ENCODE results near the gene PCDH9.

The PCDH9 gene

DNA sequence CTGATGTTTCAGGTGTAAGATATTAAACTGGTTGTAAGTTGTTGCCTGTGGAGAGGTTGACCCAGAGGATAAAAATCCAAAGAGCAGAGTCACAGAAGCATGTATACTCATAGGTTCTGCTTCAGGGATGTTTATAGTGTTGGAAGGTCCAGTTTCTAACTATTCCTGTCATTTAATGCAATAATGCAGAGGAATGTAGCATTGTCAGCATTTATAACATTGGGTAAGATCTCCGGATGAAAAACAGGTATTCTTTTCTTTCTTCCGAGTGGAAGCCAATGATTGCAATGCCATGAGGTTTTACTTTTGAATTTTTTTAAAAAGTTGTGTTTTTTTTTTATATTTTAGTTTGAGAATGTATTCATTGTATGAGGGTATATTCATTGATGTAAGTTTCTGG lies 771.0 kb downstream of the PCDH9 start:
- no peak for DNase-seq (ENCODE audit: low read depth)

DNA sequence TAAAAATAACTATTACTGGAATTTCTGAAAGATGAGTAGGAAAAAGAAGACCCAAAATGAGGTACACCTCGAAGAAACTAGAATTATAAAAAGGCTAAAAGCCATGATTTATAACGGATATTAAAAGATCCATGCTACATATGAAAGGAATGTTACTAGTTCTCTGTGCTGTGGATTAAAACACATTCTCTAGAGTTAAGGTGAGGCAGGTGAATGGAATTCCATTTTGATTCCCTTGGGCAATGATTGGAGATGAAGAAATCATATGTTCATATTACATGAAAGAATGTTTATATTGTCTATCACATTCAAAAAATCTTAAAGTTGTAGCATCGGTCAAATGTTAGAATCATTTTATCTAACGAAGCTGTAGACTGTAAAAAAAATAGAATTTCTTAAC lies 783.7 kb downstream of the PCDH9 start:
- no peak for DNase-seq (ENCODE audit: low read depth)

DNA sequence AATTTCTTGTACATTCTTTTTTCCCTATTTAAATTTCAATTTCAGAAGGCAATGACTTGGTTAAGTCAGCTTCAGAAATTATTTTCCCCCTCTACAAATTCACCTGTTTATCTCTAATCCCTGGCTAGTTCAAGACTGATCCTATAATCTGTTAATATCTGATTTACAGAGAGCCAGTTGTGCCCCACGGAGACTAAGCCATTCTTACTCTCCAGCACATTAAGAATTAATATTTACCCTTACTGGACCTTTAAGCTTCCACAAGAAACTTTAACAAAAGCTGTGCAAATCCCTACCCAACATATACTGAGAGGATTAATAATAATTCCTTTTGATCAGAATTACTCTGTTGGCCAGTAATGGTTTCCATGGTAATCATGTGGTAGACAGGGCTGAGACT lies 786.2 kb downstream of the PCDH9 start:
- no peak for DNase-seq (ENCODE audit: low read depth)

GRCh38 chr13:66440938-66441337 lies 789.2 kb downstream of the PCDH9 start:
- no peak for DNase-seq (ENCODE audit: low read depth)

DNA sequence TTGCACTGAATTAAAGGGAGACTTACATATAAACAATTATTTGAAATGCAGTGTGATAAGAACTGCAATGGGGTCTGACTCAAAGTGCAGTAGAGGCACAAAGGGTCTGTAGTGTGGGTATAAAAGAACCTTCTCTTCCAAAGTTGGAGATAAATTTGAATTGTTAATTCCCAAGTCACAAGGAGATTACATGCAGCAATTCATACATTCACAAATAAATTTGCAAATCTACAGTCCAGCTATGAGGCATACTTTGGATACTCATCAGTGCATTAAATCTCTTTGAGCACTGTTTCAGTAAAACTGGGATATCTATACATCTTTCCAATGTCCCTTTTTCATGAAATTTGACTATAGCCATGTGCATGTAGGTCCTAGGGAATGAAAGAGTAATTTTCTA lies 799.4 kb downstream of the PCDH9 start:
- no peak for DNase-seq (ENCODE audit: low read depth)

DNA sequence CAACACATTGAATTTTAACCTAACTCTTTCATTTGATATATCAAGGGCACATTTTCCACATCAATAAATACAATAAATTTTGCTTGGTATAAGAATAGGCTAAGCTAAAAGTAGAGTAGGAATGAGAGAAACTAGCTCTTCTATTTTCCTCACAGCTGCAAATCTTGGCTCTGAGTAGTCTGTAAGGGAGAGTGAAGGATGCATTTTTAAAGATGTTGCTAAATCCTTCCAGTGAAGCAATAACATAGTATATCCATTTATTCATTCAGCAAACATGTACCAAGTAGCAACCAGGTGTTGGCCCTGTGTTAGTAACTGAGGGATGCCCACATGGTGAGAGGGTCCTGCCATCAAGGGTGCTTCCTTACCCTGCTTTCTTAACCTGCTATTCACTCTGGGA lies 799.9 kb downstream of the PCDH9 start:
- no peak for DNase-seq (ENCODE audit: low read depth)

DNA sequence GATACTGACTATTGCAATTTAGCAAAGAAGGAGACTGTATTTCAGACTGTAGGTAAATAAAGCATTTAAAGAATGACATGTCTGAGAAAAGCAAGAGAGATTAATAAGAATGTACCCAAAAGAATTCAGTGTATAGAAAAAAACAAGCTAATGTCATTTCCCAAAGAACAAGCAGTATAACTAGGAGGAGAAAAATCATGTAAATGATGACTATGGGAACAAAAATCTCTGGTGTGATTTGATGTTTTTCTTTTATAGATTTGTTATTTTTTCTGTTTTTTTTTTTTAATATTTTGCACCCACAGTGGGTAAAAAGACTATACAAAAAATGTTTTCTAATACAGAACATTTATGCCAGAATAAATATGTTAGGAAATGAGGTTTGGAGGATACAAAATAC lies 801.0 kb downstream of the PCDH9 start:
- DNase-seq (ENCODE audit: low read depth), result no peak

GRCh38 chr13:66427458-66427861 lies 802.7 kb downstream of the PCDH9 start:
- no peak for DNase-seq (ENCODE audit: low read depth)

DNA sequence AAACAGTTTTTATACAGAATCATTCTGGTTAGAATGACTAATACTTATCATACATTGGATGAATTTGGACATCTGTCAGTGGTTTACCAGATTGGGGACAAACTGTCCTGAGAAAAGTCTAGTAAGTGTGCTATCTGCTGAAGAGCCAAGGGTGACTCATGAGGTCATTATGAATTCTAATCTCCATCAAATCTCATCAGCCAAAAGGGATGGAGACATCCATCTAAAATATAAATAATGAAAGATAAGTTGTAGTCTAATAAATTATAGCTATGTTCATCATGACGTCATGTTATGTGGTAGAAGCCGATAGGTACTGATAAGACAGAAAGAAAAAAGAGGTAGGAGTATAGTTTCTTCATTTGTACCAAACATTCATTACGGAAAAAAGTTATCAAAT lies 804.4 kb downstream of the PCDH9 start:
- no peak for DNase-seq (ENCODE audit: low read depth)

GRCh38 chr13:66424422-66424821 lies 805.7 kb downstream of the PCDH9 start:
- no peak for DNase-seq (ENCODE audit: low read depth)

- no peak for DNase-seq (ENCODE audit: low read depth)
Observed at GRCh38 chr13:66415444-66415843, 814.7 kb downstream of the PCDH9 start.

GRCh38 chr13:66414066-66414800 lies 815.9 kb downstream of the PCDH9 start:
- no peak for DNase-seq (ENCODE audit: low read depth)

GRCh38 chr13:66410314-66410713 lies 819.8 kb downstream of the PCDH9 start:
- DNase-seq (ENCODE audit: low read depth), result no peak

GRCh38 chr13:66409542-66409941 lies 820.6 kb downstream of the PCDH9 start:
- no peak for DNase-seq (ENCODE audit: low read depth)

GRCh38 chr13:66407128-66407527 lies 823.0 kb downstream of the PCDH9 start:
- no peak for DNase-seq (ENCODE audit: low read depth)

DNA sequence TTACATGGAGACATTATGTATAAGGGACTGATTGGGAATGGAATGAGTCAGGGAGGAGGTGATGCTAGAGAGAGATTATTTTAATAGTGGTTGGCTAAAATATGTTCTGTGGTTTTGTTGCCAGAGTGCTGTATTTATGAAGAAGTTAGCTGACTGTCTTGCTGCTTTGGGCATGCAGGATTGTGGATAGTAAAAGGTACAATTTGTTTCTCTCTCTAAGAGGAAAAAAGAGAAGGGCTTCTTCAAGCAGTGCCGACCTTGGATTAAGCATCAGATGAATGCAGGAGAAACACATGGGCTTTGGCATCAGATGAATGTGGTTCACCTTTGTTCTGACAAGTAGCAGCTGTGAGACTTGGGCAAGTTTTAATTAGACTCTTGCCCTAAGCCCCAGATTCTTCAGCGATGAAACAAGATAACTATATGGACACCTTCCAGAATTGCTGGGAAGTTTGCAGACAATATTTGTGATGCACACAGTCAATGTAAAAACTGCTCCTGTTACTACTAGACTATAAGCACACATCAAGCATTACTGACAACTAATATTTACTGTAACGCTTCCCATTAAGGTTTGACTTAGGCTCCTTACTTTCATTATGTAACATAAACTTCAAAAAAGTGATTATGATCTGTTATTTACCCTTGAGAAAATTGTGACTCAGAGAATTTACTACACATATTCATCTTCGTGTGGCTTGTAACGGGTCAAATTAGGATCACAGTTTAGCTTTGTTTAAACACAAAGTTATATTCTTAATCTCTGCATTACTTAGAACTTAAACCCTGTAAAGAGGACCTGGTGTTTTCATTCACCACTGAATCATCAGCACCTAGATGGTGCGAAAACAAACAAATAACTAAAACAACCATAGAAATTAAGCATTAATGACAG lies 824.0 kb downstream of the PCDH9 start:
- DNase-seq (ENCODE audit: low read depth), result no peak

DNA sequence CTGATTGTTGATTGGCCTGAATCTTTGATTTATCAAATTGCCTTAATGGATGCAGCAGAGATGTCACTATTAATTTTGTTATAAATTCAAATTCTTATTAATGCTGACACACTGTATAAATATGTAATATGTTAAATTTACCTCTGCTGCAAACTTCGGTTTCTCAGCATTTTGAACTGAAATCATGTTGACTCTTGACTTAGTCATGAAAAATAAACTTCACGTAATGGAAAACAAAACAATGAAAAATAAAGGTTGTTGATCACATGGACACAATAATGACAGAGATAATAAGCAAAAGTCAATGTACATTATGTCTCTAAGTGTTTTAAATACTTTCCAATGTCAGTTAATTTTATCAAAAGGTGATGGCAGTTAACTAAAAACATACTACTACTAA lies 827.6 kb downstream of the PCDH9 start:
- DNase-seq (ENCODE audit: low read depth), result no peak

GRCh38 chr13:66402066-66402465 lies 828.1 kb downstream of the PCDH9 start:
- no peak for DNase-seq (ENCODE audit: low read depth)

DNA sequence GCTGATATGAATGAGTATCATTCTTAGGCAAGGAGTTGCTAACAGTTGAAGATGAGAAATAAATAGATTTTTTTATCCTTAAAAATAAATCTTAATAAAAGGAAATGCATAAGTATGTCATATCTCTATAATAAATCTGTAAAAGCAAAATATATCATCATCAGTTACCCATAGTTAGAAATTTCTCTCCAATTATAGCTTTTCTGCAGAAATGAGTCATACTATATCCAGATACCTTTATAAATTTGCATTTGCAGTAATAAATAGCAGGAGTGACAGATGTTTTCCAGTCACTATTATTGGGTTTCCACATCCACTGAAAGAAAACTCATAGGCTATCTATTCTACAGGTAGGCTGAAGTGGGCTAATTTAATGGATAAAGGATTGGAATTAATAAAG lies 829.8 kb downstream of the PCDH9 start:
- DNase-seq (ENCODE audit: low read depth), result no peak

- no peak for DNase-seq (ENCODE audit: low read depth)
Observed at GRCh38 chr13:66399873-66400272, 830.3 kb downstream of the PCDH9 start.

- no peak for DNase-seq (ENCODE audit: low read depth)
Observed at GRCh38 chr13:66397133-66397532, 833.0 kb downstream of the PCDH9 start.

DNA sequence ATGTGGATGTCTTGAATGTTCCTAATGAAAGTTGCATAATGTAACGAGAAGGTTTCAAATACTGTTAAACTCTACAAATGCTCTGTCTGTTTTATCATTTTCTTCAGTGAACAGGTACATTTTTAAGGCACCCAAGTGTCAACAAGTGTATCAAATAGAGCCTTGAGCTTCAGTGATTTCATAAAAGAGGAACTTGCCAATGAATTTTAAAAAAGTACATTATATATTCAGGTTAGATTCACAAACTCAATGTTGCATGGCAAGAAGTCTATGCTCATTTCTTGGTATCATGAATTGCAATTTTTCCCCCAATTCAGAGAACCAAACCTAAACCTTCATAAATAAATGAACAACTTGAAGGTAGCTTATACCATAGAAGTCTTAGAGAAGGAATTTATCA lies 838.8 kb downstream of the PCDH9 start:
- DNase-seq (ENCODE audit: low read depth), result no peak

DNA sequence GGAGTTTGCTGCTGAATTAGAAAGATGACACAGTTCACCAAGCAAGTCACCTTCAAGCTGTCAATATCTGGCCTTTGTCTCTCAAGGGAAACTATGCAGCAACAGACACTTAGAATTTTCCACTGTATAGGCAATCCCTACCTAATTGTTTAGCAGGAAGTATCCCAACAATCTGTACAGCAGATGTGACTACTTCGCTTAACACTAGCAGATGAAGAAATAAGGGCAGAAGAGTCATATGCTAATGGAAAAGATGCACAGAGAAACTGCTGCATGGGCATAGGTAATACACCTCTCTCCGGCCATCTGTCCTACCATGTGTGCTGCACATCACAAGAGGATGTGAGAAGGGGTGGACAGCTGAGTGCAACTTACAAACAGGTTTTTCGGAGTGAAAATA lies 851.2 kb downstream of the PCDH9 start:
- no peak for DNase-seq (ENCODE audit: low read depth)

DNA sequence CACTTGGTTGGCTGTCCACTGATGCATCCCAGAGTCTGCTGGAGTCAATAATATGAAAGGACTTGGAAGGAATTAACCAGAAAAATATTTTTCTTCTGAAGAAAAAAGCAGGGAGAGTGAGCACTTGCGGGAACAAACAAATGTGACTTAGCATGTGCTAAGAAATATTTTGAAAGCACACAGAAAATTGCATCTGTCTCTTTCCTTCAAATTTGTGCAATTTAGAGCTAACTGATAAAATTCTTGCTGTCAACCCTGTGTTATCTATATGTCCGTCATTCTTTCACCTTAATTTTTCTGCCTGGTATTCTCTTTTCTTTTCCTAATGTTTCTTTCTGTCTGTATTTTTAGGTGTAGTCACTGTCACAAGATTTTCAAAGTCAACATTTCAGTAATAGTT lies 852.6 kb downstream of the PCDH9 start:
- no peak for DNase-seq (ENCODE audit: low read depth)

Data from stimulated activated CD8-positive, alpha-beta memory T cell treated with anti-CD3 and anti-CD28 coated beads, Interleukin-15, amount 100 ng/mL, for 24 hours (primary cell).